Kidney glomerular epithelial cell (primary cell): Measurements from ENCODE around the gene TSPAN5.
"Not testable (repeated sequence)": the region's sequence is repeated elsewhere in the genome, so short reads cannot be mapped to it uniquely, and the experiment has no call there.

Experiments used
- DNase-seq: peaks from one replicate; lab custom pipeline; 2025; lab: John Stamatoyannopoulos, UW

Gene TSPAN5

DNA sequence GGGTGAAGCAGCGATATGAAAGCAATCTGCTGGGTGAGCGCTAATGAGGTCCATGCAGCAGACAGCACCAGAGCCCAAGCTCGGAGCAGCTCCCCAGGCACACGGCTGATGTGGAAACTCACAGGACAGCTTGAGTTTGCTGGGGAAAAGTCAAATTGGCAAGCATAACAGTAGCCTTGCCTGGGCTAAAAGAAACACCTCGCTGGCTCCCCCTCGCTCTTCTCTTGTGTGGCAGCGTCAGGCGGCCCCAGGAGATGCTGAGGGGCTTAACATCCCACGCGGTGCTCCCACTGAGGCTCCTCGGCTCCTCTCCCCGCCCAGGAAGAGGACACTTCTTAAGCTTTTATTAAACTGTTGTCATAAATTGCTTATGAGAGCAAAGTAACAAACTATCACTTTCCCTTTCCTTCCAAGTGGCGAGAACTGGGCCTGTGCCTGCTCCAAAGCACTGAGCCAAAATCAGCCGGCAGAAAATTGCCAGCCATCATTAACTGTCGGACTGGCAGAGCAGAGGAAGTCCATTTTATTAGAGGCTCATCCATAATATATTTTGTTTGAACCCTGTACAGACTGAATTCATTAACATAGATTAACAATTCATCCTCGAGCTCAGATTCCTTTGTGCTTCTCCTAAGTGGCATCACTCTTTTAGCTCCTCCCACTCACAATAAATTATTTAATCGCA is 111.4 kb downstream of the TSPAN5 start:
- peak; percentile 21 for DNase-seq

DNA sequence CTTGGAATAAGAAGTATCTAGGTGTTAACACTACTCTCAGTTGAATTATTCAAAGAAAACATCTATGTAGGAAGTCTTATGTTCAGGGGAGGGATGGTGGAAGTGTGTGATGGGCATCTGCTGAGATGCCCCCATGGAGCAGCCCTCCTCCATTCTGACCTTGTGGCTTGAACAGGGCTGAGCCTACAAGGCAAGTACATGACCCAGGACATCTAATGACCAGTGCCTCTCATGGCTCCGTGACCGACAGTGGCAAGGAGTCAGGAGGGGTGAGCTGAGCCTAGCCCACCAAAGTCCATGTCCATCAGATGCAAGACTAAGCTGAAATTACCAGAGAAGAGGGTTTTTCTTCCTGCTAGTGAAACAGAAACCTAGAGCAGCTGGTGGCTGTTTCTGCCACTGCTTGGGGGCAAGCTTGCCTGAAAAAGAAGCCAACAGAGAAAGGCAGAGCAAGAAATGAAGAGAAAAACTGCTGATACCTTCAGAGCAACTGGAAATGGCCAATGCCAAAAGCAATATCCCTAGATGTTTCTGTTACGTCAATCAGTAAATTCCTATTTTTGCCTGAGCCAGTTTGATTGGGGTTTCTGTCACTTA is 113.5 kb downstream of the TSPAN5 start:
- no peak for DNase-seq

GRCh38 chr4:98544141-98544817 is 114.1 kb downstream of the TSPAN5 start:
- no peak for DNase-seq

DNA sequence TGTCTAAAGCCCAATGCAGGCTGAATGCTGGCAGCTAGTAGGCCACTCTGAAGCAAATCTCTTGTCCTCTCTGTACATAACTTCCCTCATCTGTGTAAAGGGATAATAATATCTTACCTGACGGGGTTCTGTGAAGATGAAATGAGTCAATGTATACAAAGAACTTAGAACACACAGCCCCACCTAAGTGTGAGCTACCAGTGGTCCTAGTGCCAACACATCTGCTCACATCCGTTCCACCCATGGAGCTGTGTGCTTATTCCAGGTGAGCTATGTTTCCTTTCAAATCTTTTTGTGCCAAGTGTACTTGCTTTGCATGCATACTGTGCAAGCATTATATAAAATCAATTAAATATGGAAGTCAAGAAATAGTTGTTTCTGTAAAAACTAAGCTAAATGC is 116.4 kb downstream of the TSPAN5 start:
- no peak for DNase-seq

- no peak for DNase-seq
Observed at GRCh38 chr4:98540803-98541202, 117.6 kb downstream of the TSPAN5 start.

- no peak for DNase-seq
Observed at GRCh38 chr4:98539741-98540140, 118.7 kb downstream of the TSPAN5 start.

GRCh38 chr4:98539299-98539698 is 119.1 kb downstream of the TSPAN5 start:
- DNase-seq, result no peak

DNA sequence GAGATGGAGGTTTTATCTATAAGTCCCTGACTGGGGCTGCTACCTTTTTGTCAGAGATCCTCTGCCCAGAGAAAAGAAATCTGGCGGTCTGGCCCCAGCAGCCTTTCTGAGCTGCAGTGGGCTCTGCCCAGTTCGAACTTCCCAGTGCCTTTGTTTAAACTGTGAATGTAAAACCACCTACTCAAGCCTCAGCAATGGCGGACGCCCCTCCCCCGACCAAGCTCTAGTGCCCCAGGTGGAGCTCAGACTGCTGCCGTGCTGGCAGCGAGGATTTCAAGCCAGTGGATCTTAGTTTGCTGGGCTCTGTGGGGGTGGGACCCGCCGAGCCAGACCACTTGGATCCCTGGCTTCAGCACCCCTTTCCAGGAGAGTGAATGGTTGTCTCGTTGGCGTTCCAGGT is 121.8 kb downstream of the TSPAN5 start:
- no peak for DNase-seq

DNA sequence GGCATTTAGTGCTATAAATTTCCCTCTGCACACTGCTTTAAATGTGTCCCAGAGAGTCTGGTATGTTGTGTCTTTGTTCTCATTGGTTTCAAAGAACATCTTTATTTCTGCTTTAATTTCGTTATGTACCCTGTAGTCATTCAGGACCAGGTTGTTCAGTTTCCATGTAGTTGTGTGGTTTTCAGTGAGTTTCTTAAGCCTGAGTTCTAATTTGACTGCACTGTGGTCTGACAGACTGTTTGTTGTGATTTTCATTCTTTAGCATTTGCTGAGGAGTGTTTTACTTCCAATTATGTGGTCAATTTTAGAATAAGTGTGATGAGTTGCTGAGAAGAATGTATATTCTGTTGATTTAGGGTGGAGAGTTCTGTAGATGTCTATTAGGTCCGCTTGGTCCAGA is 124.3 kb downstream of the TSPAN5 start:
- not testable (repeated sequence) for DNase-seq

DNA sequence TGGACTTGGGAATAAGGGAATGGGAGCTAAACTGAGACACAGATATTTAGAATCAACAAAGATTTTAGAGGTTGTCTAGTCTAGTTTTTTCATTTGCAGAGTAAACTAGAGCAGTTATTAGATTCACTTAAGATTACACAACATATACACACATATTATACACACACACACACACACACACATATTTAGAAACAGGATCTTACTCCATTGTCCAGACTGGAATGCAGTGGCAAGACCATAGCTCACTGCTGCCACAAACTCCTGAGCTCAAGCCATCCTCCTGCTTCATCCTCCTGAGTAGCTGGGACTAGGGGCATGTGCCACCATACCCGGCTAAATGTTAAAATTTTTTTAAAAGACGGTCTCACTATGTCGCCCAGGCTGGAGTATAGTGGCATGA is 127.8 kb downstream of the TSPAN5 start:
- DNase-seq, result no peak

DNA sequence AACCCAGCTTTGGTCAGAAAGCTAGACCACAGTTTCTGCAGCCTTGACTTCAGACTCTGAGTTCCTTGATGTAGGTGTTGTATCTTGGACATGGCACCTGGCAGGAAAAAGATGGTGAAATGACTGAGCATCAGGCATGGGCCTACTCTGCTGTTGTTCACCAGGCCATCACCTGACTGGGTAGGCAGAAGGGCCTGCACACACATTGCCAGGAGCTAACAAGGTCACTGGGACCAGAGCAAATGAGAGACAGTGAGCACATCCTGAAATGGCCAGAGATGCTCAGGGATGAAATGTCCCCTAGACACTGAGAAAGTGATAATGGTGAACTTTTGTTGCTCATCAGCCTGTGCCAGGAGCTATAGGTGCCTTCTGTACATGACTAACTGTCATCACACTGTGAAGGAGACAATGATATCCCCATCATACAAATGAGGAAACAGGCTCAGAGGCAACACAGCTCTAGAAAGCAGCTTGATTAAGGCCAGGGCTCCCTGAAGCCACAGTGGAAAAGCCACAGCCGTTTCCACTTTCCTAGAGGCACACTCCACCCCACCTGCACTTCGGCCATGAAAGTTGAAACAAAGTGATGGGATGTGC is 128.3 kb downstream of the TSPAN5 start:
- no peak for DNase-seq

GRCh38 chr4:98528882-98529281 is 129.5 kb downstream of the TSPAN5 start:
- no peak for DNase-seq

DNA sequence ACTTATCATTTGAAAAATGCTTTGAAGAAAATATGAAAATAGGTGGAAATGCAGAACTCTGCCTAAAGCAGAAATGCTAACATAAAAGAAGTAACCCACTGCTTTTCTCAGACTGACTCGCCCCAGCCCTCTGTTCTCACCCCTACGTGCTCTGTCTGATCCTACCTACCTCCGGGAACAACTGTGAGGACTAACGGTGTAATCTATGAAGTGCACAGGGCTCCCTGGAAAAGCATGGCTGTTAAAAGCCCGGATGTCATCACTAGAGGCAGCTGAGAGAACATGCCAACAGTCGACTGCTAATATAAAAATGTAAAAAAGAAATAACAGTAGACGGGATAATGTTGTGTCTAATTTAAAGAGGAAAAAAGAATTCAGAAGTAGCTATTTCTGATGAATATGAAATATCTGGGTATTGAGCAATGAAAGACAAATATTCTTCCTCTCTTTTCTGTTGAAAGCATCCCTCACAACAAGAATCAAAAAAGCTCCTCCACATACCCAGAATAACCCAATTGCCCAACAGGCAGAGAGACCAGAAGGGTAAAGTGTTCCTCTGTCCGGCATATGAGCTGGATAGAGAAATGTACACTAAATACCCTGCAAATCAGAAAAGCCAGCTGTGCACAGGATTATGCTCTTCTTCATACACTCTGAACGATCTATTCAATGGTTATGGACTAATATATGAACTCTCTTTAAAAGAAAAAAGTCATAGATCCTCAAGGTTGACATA is 130.7 kb downstream of the TSPAN5 start:
- DNase-seq, result no peak

- DNase-seq, result no peak
Observed at GRCh38 chr4:98524230-98524629, 134.2 kb downstream of the TSPAN5 start.

- DNase-seq, result peak; percentile 77
Observed at GRCh38 chr4:98522636-98523395, 135.6 kb downstream of the TSPAN5 start.

- no peak for DNase-seq
Observed at GRCh38 chr4:98522062-98522461, 136.3 kb downstream of the TSPAN5 start.

DNA sequence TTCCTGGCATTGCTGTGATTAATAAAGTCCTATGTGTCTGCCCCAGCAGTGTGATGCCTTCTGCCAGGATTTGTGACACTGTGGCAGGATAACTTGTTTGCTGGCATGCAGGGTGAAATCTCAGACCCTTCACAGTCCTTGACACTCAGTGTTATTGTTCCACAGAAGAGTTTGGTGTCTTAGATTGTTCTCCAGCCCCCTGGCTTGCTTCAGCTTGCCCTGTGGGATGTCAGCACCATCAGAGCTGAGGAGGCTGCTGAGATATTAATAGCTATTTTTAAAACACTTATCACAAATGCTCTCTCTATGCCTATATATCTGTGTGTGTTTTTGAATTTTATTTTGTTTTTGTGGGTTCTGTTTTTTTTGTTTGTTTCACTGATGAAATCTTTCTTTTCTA is 136.9 kb downstream of the TSPAN5 start:
- DNase-seq, result no peak

GRCh38 chr4:98519268-98519977 is 139.0 kb downstream of the TSPAN5 start:
- DNase-seq, result peak; percentile 90

DNA sequence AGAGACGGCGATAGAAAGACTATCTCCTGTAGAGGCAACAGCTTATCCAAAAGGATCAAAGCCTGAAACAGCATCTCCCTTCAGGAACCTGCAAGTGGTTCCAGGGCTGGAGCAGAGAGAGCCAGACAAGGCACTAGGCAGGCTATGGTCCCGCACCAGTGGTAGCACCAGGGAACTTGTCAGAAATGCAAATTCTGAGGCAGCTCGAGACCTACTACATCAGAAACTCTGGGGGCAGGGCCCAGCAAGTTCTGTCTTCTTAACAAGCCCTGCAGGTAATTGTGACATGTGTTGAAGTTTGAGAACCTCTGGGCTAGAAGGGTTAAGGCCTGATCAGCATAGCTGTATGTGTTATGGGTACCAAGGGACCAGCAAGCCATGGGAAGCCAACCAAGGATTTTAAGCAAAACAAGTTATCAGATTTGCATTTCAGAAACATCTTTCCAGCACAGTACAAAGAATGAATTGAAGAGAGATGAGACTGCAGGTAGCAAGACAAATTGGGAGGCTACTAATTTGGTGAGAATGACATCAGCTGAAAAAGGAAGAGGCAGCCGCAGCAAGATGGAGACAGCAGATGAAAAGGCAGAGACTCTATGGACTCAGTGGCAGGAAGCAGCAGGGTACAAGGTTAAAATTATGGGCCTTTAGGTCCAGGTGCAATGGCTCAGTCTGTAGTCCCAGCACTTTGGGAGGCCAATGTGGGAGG is 139.7 kb downstream of the TSPAN5 start:
- no peak for DNase-seq
